Naive thymus-derived CD4-positive, alpha-beta T cell (primary cell): ENCODE data around the gene METTL15. TPM values are rescaled to one million over a fixed set of nuclear protein-coding genes. Genes with fewer than 3 reads are reported as not detected.
"Not testable (repeated sequence)": the region's sequence is repeated elsewhere in the genome, so short reads cannot be mapped to it uniquely, and the experiment has no call there.

Experiments used
- ATAC-seq: fragments of 150-1000 bp; cut with Tn5 transposase; 2 replicates; pipeline ENCODE4 v1.10.0; 2021; ENCODE audit warnings: mild to moderate bottlenecking, moderate library complexity
- CTCF ChIA-PET: fragments of 350-600 bp; sonication (Branson Sonifier 250); formaldehyde crosslinking; loops from one replicate; lab custom pipeline; 2021; ENCODE audit warnings: antibody characterized with exemption; lab: Charles Lee
- POLR2A ChIA-PET: fragments of 350-600 bp; sonication (Branson Sonifier 250); formaldehyde crosslinking; loops from one replicate; lab custom pipeline; 2021; ENCODE audit warnings: antibody characterized with exemption, inconsistent platforms; lab: Charles Lee
- DNase-seq, 9 donors: peaks; one replicate each; pipeline versions ENCODE4 v3.0.0 to v3.0.0-alpha.2; 2020 to 2022; ENCODE audit warnings: mixed read lengths in 1 of 9
- H3K27ac ChIP-seq: one replicate; pipeline ENCODE4 v1.7.0; 2013; ENCODE audit warnings: mild to moderate bottlenecking, low read depth, low read length, moderate library complexity
- H3K27me3 ChIP-seq, 2 donors: one replicate each; pipeline ENCODE4 v1.7.0; 2013; ENCODE audit warnings: low read length in 2 of 2, mild to moderate bottlenecking in 2 of 2, moderate library complexity in 2 of 2; ENCODE audit not compliant: control insufficient read depth in 2 of 2, insufficient read depth in 2 of 2
- H3K36me3 ChIP-seq, 3 experiments: 1 replicate in 2 of 3; 2 replicates in 1 of 3; pipeline ENCODE4 v1.7.0; 2013; ENCODE audit warnings: low read length in 3 of 3, mild to moderate bottlenecking in 3 of 3, moderate library complexity in 1 of 3; ENCODE audit not compliant: insufficient read depth in 3 of 3, control insufficient read depth in 2 of 3
- H3K4me1 ChIP-seq, 2 donors: one replicate each; pipeline ENCODE4 v1.7.0; 2013; ENCODE audit warnings: low read length in 2 of 2, mild to moderate bottlenecking in 2 of 2, moderate library complexity in 1 of 2; ENCODE audit not compliant: control insufficient read depth in 2 of 2, insufficient read depth in 2 of 2
- H3K4me3 ChIP-seq: 2 replicates; pipeline ENCODE4 v1.7.0; 2013; ENCODE audit warnings: mild to moderate bottlenecking, low read length
- H3K9me3 ChIP-seq, 3 experiments: 1 replicate in 2 of 3; 2 replicates in 1 of 3; pipeline ENCODE4 v1.7.0; 2013; ENCODE audit warnings: low read length in 3 of 3; ENCODE audit not compliant: control insufficient read depth in 2 of 3
- H3K27ac Mint-ChIP-seq, 9 donors: one replicate each; pipeline ENCODE4 v1.8.0; 2020 to 2022; ENCODE audit warnings: mixed read lengths in 9 of 9, mild to moderate bottlenecking in 8 of 9, moderate library complexity in 5 of 9, inconsistent platforms in 2 of 9
- H3K27me3 Mint-ChIP-seq, 5 donors: one replicate each; pipeline ENCODE4 v1.8.0; 2021 to 2022; ENCODE audit warnings: mixed read lengths in 5 of 5, mild to moderate bottlenecking in 1 of 5
- H3K36me3 Mint-ChIP-seq, 5 donors: one replicate each; pipeline ENCODE4 v1.8.0; 2020 to 2022; ENCODE audit warnings: mixed read lengths in 5 of 5, mild to moderate bottlenecking in 3 of 5, inconsistent platforms in 1 of 5
- H3K4me1 Mint-ChIP-seq, 7 donors: one replicate each; pipeline ENCODE4 v1.8.0; 2020 to 2022; ENCODE audit warnings: mixed read lengths in 7 of 7, mild to moderate bottlenecking in 3 of 7, inconsistent platforms in 1 of 7
- H3K4me3 Mint-ChIP-seq, 10 donors: one replicate each; pipeline ENCODE4 v1.8.0; 2020 to 2022; ENCODE audit warnings: mild to moderate bottlenecking in 10 of 10, mixed read lengths in 10 of 10, moderate library complexity in 6 of 10, inconsistent platforms in 2 of 10
- H3K9me3 Mint-ChIP-seq, 11 donors: one replicate each; pipeline ENCODE4 v1.8.0; 2020 to 2022; ENCODE audit warnings: mixed read lengths in 11 of 11, mild to moderate bottlenecking in 4 of 11, inconsistent platforms in 1 of 11, moderate library complexity in 1 of 11
- intact Hi-C, 2 donors: fragments of 100-400 bp; cut with micrococcal nuclease; formaldehyde crosslinking; loops; one replicate each; pipeline ENCODE4 v1.15.1; 2023
- polyA plus RNA-seq, 2 donors: library from polyadenylated mRNA; unstranded; fragments of 300-500 nt; fragmentation: Illumina TruSeq; gene quantifications; one replicate each; pipeline ENCODE4 v1.2.3, GENCODE V29; 2021
- total RNA-seq, 6 experiments: library from RNA in 5 of 6; stranded (reverse) in 5 of 6; gene quantifications; 1 replicate in 5 of 6; 2 replicates in 1 of 6; pipeline ENCODE4 v1.2.3 and lab custom pipeline; 2021 to 2026

The METTL15 gene
- total and polyA plus RNA-seq, 7 experiments from 2014 or later: 6.0 to 14.9 (median 10.3) TPM

DNA sequence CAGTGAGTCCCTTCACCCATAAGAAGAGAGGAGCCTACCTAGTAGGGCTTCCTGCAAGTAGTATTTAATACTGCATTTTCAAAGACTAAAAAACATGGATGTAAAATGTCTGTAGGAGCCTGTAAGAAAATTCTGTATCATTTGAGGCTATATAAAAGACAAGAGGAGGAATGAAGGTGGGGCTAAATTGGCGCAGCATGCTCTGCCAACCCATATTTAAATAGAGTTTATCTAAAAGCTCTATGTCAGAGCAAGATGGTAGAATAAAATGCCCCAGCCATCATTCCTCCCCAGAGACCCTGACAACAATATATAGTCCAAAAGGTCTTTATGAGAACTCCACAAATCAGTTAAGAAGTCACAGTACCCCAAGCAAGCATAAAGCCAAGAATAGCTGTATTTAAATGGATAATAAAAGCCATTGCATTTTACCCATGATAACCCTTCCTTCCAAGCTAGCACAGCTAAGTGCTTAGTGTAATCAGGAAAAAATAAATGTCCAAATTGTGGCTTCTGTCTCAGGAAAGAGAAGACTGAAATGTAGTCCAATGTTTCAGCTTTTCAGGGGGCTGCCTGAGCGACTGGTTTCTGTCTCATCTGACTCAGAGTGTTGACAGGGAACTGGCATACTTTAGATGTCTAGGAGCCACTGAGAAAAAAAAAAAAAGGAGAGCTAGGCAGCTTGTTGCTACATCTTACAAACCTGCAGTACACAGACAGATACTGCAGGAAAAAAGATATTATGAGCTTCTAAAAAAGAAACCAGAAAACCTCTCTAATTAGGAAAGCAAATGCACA, 258.6 kb downstream of the METTL15 start:
- Mint-ChIP-seq H3K9me3 (peaks cover 6 to 71% (median 38%) of the 10 kb centered on the region in 11 donors), H3K27me3 (no peaks in the 10 kb centered on the region), H3K27ac (no peak overlapping the region), H3K36me3 (peaks cover 3 to 27% (median 15%) of the 10 kb centered on the region in 5 donors), H3K4me1 (no peaks in the 10 kb centered on the region), H3K4me3 (no peak overlapping the region)
- ChIA-PET POLR2A (no interaction called here), CTCF (interaction anchor here (0.7 kb wide), 1 partner anchor 19 kb away, joined by 7 read pairs; no protein-coding TSS in a partner anchor)
- DNase-seq (no peak), ATAC-seq (no peak)
- Histone ChIP-seq H3K27ac (no peak overlapping the region), H3K27me3 (no peaks in the 10 kb centered on the region), H3K4me3 (no peak overlapping the region), H3K36me3 (no peaks in the 10 kb centered on the region), H3K4me1 (no peaks in the 10 kb centered on the region), H3K9me3 (peaks cover 0 to 5% (median 0%) of the 10 kb centered on the region in 3 experiments)
- intact Hi-C loops: no loop called here

DNA sequence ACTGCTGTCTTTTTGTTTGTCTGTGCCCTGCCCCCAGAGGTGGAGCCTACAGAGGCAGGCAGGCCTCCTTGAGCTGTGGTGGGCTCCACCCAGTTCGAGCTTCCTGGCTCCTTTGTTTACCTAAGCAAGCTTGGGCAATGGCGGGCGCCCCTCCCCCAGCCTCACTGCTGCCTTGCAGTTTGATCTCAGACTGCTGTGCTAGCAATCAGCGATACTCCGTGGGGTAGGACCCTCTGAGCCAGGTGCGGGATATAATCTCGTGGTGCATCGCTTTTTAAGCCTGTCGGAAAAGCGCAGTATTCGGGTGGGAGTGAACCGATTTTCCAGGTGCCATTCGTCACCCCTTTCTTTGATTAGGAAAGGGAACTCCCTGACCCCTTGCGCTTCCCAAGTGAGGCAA, 269.9 kb downstream of the METTL15 start:
- H3K4me1 ChIP-seq, DNase-seq, ATAC-seq, POLR2A ChIA-PET, H3K36me3 Mint-ChIP-seq, H3K27ac ChIP-seq, H3K4me3 ChIP-seq, H3K27me3 ChIP-seq, H3K36me3 ChIP-seq, H3K4me1 Mint-ChIP-seq, H3K9me3 ChIP-seq, H3K27me3 Mint-ChIP-seq, CTCF ChIA-PET, H3K27ac Mint-ChIP-seq, H3K4me3 Mint-ChIP-seq, intact Hi-C loops: not testable (repeated sequence)
- H3K9me3 Mint-ChIP-seq: peaks cover 0 to 60% (median 22%) of the 10 kb centered on the region in 11 donors

Other genes starting within 250 kb of the METTL15 start
- gene KIF18A, start 232 bp upstream of the METTL15 start, total RNA-seq: 10 to 100 TPM in 1 of 5 experiments, 1 to 10 TPM in 2, under 1 TPM in 2; 0.59 to 21.3 (median 1.8) TPM
- under 1 TPM; 0.48 to 0.58 TPM for gene KIF18A, start 232 bp upstream of the METTL15 start, polyA plus RNA-seq